ENCODE data around the gene GLUL.
"Not testable (repeated sequence)": the region's sequence is repeated elsewhere in the genome, so short reads cannot be mapped to it uniquely, and the experiment has no call there.

The GLUL gene

GRCh38 chr1:182339684-182340083, 51.9 kb downstream of the GLUL start:
- no peak for DNase-seq (ENCODE audit: low read depth)
- H3K4me3 ChIP-seq (ENCODE audit: low read depth, low read length): no peak overlapping the region
- TF ChIP-seq CTCF (IDR thresholded peaks at IDR 0.05; ENCODE audit: insufficient read depth, low read depth, low read length, missing control alignments): no peak

DNA sequence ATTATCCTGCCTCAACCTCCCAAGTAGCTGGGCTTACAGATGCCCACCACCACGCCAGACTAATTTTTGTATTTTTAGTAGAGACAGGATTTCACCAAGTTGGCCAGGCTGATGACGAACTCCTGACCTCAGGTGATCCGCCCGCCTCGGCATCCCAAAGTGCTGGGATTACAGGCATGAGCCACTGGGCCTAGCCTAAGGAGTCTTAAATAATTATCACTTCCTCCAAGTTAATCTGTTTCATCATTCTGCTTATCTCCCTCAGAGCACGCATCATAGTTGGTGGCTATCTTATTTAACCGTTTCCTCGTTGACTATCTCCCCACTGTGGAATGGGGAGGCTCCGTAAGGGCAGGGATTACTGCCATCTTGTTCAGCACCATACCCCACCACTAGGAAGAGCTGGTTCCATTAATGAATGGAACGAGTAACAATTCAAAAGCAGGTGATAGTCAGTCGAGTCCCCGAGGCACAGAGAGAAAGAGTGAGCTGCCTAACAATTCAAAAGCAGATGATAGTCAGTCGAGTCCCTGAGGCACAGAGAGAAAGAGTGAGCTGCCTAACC, 52.7 kb downstream of the GLUL start:
- no peak for DNase-seq (ENCODE audit: low read depth)
- TF ChIP-seq CTCF (IDR thresholded peaks at IDR 0.05; ENCODE audit: insufficient read depth, low read depth, low read length, missing control alignments): no peak
- H3K4me3 ChIP-seq (ENCODE audit: low read depth, low read length): no peak overlapping the region

GRCh38 chr1:182337736-182338571, 53.6 kb downstream of the GLUL start:
- no peak for TF ChIP-seq CTCF (IDR thresholded peaks at IDR 0.05; ENCODE audit: insufficient read depth, low read depth, low read length, missing control alignments)
- DNase-seq (ENCODE audit: low read depth): no peak
- no peak overlapping the region for H3K4me3 ChIP-seq (ENCODE audit: low read depth, low read length)

DNA sequence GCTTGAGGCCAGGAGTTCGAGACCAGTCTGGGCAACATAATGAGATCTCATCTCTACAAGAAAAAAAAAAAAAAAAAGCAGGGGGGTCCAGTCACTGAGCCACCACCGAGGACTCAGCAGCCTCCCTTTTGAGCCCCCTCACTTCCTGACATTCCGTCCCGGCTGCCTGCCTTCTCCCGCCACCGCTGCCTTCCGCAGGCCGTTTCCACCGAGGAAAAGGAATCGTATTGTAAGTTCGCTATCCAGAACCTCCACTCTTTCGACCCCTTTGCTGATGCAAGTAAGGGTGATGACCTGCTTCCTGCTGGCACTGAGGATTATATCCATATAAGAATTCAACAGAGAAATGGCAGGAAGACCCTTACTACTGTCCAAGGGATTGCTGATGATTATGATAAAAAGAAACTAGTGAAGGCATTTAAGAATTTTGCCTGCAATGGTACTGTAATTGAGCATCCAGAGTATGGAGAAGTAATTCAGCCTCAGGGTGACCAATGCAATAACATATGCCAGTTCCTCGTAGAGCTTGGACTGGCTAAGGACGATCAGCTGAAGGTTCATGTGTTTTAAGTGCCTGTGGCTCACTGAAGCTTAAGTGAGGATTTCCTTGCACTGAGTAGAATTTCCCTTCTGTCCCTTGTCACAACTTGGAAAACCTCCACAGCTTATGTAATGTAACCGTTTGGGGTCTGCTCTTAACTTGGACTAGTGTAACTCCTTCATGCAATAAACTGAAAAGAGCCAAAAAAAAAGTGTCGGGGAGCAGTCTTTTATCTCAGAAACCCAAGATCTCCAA, 55.6 kb downstream of the GLUL start:
- no peak for TF ChIP-seq CTCF (IDR thresholded peaks at IDR 0.05; ENCODE audit: insufficient read depth, low read depth, low read length, missing control alignments)
- no peak for DNase-seq (ENCODE audit: low read depth)
- H3K4me3 ChIP-seq (ENCODE audit: low read depth, low read length): no peak overlapping the region

- not testable (repeated sequence) for H3K4me3 ChIP-seq (ENCODE audit: low read depth, low read length); DNase-seq (ENCODE audit: low read depth)
These were observed 58.5 kb downstream of the GLUL start for GRCh38 chr1:182333071-182333571.

DNA sequence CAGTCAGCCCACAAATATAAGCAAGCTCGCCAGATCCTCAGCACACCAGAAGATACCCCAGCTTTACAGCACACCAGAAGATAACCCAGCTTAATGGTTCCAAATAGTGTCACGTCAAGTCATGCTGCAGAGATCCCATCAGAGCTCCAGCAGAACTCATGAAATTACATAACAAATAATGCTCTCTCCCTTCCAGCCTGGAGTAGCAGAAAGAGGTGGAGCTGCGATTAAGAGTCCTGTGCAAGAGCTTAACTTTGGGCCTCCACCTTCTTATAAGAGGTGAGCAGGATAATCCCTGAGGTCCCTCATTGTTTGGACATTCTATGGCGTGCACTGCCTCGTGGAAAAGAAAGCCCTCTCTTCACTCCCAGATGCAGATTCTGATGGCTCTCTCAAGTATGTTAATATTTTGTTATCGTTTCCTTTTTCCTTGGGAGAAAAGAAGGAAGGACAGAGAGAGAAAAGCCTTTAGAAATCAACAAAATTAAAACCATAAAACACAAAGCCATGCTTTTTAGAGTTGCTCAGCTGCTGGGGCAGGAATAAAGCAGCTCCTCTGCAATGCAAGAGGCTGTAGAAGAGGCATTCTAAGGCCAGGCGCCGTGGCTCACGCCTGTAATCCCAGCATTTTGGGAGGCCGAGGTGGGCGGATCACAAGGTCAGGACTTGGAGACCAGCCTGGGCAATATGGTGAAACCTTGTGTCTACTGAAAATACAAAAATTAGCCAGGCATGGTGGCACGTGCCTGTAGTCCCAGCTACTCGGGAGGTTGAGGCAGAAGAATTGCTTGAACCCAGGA, 59.1 kb downstream of the GLUL start:
- no peak overlapping the region for H3K4me3 ChIP-seq (ENCODE audit: low read depth, low read length)
- DNase-seq (ENCODE audit: low read depth): no peak
- no peak for TF ChIP-seq CTCF (IDR thresholded peaks at IDR 0.05; ENCODE audit: insufficient read depth, low read depth, low read length, missing control alignments)

Measured in GM12865 (cell line).